GM19240 (cell line): ENCODE data around the gene LRRTM4.

Experiments
- DNase-seq: peaks from one replicate; pipeline ENCODE4 v3.0.0; 2011; ENCODE audit warnings: low spot score; ENCODE audit not compliant: insufficient read length

The LRRTM4 gene

GRCh38 chr2:77521931-77522470 is at the start of gene LRRTM4:
Gene LRRTM4, minus strand, starts transcription at chr2:77522376.
- DNase-seq: no peak

- no peak for DNase-seq
Observed at GRCh38 chr2:77571545-77571944, 49.4 kb upstream of the LRRTM4 start.

DNA sequence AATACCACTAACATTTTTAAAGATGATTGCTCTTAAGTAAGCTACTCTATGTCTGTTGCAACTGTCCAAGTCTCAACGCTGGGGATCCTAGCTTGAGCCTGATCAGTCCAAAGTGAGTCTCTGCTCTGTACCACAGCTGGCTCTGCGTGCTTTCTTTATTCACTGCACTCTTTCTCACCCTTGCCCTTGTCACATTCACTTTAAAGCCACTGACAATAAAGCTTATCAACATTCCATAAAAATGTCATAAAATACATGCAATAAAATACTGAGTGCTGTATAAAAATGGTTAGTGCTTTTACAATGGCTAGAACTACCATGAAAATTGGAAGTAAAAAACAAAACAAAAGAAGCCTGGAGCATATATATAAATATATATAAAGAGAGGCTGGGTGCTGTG is 45.5 kb upstream of the LRRTM4 start:
- no peak for DNase-seq

GRCh38 chr2:77566582-77566981 is 44.4 kb upstream of the LRRTM4 start:
- no peak for DNase-seq

DNA sequence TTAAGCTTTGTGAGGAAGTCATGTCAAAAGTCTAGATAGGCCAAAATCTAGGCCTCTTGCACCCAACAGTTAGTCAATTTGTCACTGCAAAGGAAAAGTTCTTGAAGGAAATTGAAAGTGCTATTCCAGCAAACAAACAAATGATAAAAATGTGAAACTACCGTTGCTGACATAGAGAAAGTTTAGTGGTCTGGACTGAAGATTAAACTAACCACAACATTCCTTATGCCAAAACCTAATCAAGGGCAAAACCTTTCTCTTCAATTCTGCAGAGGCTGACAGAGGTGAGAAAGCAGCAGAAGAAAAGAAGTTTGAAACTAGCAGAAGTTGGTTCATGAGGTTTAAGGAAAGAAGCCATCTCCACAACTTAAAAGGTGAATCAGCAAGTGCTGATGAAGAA is 44.0 kb upstream of the LRRTM4 start:
- DNase-seq: no peak

DNA sequence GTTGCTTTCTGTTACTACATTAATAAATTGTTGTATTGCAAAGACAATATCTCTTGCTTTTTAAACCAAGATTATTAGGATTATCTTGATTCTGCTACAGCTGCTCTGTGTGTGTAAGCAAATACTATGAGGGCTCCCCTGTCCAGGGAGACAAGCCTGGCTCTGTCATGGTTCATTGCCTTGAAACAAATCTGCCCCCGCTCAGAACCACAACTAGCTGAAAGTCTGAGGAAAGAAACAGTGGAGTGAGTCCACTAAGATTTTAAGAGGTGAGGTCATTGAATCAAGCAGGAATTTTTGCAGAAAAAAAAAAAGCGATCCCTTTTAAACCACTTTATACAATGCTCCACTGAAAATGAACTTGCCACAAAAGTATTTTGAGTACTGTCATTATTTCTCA is 30.8 kb upstream of the LRRTM4 start:
- DNase-seq: no peak

DNA sequence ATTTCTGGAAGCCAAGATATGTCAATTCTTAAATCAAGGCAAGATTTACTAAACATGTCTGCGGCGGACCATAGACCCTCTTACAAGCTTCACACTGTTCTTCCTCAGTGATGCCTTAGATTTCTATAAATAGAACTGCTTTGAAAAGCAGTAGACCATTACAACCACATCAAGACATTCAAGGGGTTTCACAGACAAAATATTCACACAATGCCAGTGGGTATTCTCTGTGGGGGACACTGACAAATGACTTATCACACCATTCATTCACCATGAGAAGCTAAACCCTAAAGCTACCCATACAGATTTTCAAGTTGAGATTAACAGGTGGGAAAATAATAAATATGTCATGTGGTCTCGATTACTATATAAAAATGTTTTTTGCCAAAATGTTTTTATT is 15.9 kb upstream of the LRRTM4 start:
- DNase-seq: no peak

GRCh38 chr2:77522888-77523287 is 712 bp upstream of the LRRTM4 start:
- DNase-seq: no peak

GRCh38 chr2:77521548-77521891 is 656 bp downstream of the LRRTM4 start:
- no peak for DNase-seq

GRCh38 chr2:77520641-77521547 is 1.3 kb downstream of the LRRTM4 start:
- DNase-seq: no peak

DNA sequence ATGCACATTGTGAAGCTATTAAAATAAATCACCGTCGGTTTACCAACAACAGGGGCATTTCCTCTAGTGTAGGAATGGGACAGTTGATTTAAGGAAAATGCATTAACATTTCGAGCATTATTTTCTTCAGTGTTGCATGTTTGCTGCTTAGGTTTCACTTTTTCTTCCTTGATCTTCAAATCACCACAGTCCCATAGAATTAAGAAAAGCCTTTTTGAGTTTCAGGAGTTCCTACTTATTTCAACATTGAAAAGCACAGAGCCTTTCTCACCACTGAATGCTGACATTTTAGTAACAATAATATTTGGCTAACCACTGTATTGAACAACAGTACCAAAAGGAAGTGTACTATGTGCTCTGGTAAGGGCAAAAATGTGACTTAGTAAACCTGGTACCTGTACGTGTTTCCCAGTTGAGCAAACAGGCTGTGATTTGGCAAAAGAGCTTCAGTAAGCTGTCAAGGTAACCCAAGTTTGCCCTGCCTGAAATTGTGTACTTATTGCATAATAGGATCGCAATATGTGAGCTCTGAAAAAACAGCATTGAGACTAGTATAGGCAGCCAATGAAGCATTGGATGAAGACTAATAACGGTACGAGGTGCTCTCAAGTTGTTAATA is 2.2 kb downstream of the LRRTM4 start:
- no peak for DNase-seq

DNA sequence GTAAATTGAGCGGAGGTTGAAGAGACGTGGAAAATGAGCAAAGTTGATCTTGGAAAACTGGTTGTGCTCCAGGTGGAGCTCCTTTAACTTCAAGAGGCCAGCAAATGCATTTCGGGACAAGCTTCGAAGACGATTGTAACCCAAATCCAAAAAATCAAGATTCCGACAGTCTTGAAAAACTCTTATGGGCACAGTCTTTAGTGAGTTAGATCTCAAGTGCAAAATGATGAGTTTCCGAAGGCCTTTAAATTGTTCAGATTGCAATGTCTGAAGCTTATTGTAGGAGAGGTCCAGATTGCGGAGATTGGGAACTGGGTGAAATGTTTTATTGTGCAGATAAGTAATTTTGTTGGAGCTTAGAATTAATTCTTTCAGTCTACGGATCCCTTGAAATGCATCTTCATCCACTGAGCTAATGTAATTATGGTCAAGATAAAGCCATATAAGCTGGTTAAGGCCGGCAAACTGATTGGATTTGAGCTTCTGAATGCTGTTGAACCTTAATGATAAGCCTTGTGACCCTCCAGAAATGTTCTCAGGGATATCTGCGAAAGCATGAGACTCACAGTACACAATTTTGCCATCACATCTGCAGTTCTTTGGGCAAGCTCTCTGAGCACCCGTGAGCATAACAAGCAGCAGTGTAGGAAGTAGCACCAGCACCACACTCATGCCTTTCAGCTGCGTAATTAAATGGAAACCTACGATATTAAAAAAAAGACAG is 2.9 kb downstream of the LRRTM4 start:
- no peak for DNase-seq

DNA sequence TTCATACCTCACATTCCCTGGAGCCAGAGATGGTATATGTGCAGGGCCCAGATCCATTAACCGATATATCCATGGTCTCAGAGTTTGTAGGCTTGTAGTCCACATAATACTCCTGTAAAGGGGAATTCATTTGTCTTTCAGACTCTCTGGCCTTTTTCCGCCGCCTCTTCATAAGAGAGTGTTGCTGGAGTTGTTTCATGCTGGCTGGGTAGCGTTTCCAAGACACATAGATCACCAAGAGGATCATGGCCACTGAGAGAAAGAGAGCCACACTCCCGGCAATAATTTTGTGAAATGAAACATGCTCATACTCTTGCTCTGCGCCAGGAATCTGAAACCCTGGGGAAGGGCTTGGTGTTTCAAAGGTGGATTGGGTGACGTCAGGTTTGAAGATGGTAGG is 3.9 kb downstream of the LRRTM4 start:
- no peak for DNase-seq

- DNase-seq: no peak
Observed at GRCh38 chr2:77513191-77513590, 9.0 kb downstream of the LRRTM4 start.

DNA sequence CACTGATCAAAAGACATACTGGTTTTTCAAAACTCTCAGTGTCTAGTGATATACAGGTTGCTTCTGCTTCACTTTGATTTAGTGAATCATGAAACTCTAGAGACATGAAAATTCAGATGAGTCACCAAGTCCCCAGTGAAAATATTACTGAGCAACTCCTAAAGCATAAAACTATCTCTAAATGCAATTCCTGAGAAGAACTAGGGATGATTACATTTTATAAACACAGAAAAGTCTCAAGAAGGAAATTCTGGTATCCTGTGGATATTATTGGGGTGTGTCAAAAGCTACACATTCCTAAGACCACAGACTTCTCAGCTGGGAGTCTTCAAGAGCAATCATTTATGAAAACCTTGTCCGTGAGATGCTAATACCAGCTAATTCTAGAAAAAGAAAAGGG is 9.7 kb downstream of the LRRTM4 start:
- no peak for DNase-seq

DNA sequence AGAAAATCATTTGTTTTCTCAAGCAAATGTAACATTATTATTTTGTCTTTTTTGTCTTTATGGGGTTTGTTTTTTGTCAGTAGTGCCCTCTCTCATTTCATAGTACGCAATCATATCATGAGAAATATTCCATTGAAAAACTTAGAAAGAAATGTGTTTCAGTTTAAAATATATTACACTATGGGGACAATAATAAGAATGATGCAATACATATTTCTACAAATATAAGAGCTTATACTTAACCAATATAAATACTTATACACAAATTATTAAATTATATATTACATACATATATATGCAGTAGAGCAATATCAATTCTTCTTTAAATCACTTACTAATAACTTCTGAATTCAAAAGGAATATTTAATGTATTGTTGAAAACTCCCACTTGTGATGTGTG is 13.7 kb downstream of the LRRTM4 start:
- DNase-seq: no peak

- no peak for DNase-seq
Observed at GRCh38 chr2:77507657-77508056, 14.5 kb downstream of the LRRTM4 start.

DNA sequence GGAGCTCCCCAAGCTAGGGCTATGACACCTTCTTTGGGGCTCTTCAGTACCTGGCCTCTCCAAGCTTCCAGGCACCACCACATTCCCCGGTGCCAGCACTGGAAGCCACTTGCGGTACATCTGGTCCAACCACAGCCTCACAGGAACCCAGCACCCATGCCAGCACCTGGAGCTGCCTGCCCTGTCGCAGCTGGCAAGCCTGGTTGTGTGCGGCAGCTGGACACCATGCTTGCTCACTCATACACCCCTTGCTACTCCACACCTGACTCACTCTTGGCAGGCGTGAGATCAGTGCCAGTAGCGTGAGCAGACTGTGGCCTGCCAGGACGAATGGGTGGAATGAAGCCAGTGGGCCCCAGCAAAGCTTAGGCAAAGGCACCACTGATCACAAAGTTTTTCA is 34.0 kb downstream of the LRRTM4 start:
- no peak for DNase-seq

DNA sequence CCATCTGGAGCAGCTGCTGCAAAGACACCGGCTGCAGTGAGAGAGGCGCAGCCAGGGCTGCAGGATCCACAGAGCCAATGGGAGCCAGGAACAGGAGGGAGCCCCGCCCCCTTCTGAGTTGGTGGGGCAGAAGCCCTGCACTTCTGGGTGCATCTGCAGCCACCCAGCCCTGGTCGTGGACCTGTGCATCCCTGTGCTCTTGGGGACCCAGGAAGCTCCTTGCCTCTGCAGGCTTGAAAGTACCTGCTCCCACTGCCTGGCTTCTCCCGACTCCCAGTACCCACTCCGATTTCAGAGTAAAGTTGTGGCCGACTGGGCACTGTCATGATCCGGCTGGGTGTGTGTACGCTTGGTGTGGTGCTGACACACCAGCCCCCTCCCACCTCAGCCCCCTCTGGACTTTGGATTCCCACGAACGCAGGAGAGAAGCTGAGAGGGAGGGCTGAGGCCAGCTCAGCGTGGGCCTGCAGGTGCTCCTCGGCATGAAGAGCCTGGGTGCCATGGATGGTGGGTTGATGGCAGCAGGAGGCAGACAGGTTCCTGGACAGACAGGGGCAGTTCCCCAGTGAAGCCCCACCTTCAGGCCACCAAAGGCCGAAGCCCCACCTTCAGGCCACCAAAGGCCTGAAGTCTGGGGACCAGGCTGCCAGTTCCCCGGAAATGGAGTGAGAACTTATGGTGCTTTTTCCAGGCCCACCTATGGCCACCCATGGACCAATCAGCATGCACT is 34.9 kb downstream of the LRRTM4 start:
- DNase-seq: no peak

DNA sequence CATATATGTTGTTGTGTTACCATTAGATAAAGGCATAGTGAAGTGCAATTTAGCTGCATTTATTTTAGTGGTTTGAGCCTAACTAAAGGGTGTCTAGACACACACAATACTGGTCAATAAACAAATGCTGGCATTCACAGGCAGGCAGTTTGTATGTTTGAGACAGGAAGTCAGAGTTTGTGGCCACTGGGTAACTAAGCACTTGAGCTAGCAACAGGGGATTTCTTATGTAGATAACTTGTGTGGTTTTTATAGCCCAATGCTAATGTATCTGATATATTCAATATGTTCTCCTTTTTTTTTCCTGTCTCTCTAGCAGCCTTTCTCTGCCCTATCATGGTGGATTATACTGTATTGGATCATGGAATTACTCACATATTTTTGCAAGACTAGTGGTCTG is 38.1 kb downstream of the LRRTM4 start:
- no peak for DNase-seq

GRCh38 chr2:77479895-77480294 is 42.3 kb downstream of the LRRTM4 start:
- no peak for DNase-seq
